GM12875 (cell line): ENCODE data around the gene SYNDIG1.

Experiments used
- H3K4me3 ChIP-seq: one replicate; pipeline ENCODE4 v1.5.1; 2011; ENCODE audit warnings: low read depth, low read length, control low read depth
- CTCF ChIP-seq: IDR thresholded peaks from 2 replicates; pipeline ENCODE4 v1.5.1; 2011; ENCODE audit warnings: low read depth, mild to moderate bottlenecking, control low read depth, inconsistent platforms, low read length, moderate library complexity, borderline replicate concordance; ENCODE audit not compliant: insufficient read depth

SYNDIG1 gene

GRCh38 chr20:24614341-24614740 lies 144.9 kb downstream of the SYNDIG1 start:
- no peak for TF ChIP-seq CTCF
- no peak overlapping the region for H3K4me3 ChIP-seq

GRCh38 chr20:24615353-24615752 lies 145.9 kb downstream of the SYNDIG1 start:
- no peak for TF ChIP-seq CTCF
- no peak overlapping the region for H3K4me3 ChIP-seq

- no peak for TF ChIP-seq CTCF
- H3K4me3 ChIP-seq: no peak overlapping the region
Observed at GRCh38 chr20:24616258-24617079, 147.0 kb downstream of the SYNDIG1 start.

GRCh38 chr20:24617080-24617432 lies 147.6 kb downstream of the SYNDIG1 start:
- no peak for TF ChIP-seq CTCF
- H3K4me3 ChIP-seq: no peak overlapping the region

- no peak overlapping the region for H3K4me3 ChIP-seq
- TF ChIP-seq CTCF: no peak
Observed at GRCh38 chr20:24617757-24618450, 148.5 kb downstream of the SYNDIG1 start.

GRCh38 chr20:24618739-24619138 lies 149.3 kb downstream of the SYNDIG1 start:
- no peak for TF ChIP-seq CTCF
- no peak overlapping the region for H3K4me3 ChIP-seq

- no peak overlapping the region for H3K4me3 ChIP-seq
- TF ChIP-seq CTCF: no peak
Observed at GRCh38 chr20:24619212-24619611, 149.8 kb downstream of the SYNDIG1 start.
